GM19328 (cell line): Measurements from ENCODE around the gene MESP2.

ENCODE experiments used
- ATAC-seq: cut with Tn5 transposase; IDR thresholded peaks from one replicate; pipeline ENCODE4 v1.9.1; 2021; ENCODE audit warnings: mild to moderate bottlenecking, moderate library complexity; ENCODE audit not compliant: unreplicated experiment

The MESP2 gene

GRCh38 chr15:89812847-89813320 is 36.8 kb downstream of the MESP2 start:
- no peak for ATAC-seq

- no peak for ATAC-seq
Measured at GRCh38 chr15:89813381-89814111, 37.4 kb downstream of the MESP2 start.

DNA sequence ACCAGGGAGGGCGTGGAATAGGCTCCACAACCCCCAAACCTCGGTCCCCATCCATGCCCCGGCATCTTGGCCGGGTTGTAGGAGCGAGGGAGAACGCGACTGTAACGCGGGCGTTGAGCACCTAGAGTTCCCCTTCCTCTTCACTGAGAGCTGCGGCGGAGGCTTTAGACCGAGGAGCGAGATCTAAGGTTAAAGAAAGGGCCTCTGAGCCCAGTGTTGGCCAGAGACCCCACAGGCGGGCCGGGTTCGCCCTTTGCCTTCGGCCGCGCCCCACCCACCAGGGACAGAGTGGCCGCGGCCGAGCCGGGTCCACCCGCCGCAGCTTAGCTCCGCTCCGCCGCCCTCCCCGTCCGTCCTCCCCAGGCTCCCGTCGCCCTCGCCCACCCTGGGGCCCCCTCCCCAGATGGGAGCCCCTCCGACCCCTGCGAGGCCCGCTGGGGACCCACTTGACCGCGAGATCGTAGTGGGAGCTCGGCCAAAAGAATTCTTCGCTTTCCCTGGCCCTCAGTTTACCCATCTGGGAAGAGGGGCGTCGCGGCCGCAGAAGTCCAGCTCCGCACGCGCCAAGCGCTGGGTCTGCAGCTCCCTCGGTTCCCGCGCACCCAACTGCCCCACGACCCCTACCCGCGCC is 38.1 kb downstream of the MESP2 start:
- no peak for ATAC-seq

DNA sequence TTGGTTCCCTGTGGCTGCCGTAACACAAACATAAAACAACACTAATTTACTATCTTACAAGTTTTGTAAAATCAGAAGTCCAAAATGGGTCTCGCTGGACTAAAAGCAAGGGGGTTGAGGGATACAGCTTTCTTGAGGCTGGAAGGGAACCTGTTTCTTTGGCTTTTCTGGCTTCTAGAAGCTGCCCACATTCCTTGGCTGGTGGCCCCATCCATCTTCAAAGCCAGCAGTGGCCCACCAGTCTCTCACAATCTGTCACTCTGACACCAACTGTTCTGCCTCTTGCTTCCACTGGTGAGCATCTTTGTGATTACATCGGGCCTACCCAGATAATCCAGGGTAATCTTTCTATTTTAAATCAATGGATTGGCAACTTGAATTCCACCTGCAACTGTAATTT is 39.6 kb downstream of the MESP2 start:
- no peak for ATAC-seq

DNA sequence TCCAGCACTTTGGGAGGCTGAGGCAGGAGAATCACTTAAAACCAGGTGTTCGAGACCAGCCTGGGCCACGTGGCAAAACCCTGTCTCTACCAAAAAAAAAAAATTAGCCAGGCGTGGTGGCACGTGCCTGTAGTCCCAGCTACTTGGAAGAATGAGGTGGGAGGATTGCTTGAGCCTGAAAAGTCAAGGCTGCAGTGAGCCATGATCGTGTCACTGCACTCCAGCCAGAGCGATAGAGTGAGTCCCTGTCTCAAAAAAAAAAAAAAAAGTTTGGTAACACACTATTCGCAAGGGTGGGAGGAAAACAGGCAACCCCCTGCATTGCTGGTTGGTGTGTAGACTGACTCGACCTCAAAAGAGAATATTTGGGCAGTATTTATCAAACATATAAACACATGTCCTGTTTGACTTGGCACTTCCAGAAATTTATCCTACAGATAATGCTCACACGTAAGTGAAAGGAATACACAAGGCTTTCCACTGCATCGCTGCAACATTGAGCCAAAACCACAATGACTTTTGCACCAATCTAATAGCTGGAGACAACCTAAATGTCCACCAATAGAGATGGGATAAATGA is 41.7 kb downstream of the MESP2 start:
- no peak for ATAC-seq

- no peak for ATAC-seq
Measured at GRCh38 chr15:89818287-89818686, 42.2 kb downstream of the MESP2 start.

GRCh38 chr15:89820666-89821611 is 44.8 kb downstream of the MESP2 start:
- no peak for ATAC-seq

DNA sequence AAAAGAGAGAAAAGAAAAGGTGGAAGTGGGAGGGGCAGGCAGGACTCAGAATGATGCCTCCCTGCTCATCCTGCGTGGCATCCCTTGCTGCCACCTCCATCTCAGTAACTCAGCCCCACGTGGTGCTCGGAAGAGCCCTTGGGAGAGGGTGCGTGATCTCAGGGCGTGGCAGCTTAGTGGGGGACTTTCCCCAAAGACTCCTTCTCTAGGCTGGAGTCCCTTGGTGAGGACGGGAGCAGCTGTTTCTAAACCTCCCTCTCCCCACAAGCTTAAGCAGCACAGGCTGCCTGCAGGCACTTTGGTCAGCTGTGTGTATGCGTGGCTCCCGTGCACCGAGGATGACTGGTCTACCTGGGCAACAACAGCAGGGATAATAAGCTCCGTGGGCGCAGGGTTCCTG is 45.9 kb downstream of the MESP2 start:
- no peak for ATAC-seq

GRCh38 chr15:89822611-89822950 is 46.4 kb downstream of the MESP2 start:
- no peak for ATAC-seq

DNA sequence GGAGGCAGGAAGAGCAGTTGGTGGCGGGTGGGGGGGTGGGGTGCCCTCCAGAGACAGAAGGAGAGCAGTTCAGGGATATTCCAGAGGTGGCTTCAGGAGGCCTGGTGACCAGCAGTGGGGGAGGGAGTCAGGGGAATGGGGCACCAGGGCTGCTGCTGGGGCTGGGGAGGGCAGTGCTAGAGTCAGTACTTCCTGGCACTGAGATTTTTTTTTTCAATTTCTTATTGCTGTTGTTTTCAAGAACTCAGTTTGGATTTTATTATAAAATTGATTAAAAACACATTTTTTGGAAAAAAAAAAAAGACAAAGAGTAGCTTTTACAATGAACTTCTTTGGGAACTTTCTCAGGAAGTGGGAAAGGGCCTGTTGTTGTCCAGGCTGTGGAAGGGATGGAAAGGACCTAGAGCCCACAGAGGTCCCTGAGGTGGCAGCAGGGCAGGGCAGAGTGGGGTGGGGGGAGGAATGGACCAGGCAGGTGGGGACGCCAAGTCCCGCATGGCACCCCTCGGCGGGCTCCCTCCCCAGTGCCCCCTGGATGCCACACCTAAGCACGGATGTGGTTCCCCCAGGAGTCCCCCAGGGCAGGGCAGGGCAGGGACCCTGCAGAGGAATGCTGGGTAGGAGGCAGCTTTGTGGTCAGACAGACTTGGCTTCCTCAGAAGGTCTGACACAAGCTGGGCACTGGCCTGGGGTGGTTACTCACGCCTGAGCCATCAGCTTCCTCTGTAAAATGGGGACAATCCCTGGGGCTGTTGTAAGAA is 47.0 kb downstream of the MESP2 start:
- ATAC-seq = no peak

DNA sequence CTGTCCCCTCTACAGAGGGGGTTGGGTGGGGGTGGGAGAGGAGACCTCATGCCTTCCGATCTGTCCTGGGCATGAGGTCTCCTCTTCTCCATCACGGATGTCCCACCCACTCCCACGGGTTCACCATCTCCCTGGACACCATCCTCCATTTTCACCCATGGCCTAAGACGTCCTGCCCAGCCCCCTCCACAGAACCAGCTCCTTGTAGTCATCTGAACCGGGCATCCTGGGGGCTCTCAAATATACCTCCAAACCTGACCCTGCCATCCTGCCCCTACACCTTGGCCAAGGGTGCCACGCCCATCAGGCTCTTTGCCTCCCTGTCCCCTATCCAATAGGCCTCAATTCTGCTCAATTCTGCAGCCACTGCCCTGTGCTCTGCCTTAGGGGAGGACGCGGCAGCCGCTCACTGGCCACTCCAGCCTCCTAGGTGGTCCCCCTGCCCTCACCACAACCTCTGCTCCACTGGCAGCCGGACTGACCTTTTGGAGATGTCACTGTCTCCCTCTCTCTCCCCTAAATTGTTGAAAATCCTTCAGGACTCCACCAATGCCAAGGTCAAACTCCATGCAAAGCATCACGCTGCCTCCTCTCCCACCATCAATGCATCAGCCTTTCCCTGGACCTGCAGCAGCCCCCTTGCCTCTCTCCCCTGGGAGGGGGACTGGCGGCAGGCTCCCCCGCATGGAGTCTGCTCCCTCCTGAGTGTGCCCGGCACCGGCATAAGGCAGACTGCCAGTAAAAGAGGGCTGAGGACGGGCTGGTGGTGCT is 47.9 kb downstream of the MESP2 start:
- ATAC-seq = no peak

GRCh38 chr15:89824607-89824867 is 48.4 kb downstream of the MESP2 start:
- no peak for ATAC-seq

DNA sequence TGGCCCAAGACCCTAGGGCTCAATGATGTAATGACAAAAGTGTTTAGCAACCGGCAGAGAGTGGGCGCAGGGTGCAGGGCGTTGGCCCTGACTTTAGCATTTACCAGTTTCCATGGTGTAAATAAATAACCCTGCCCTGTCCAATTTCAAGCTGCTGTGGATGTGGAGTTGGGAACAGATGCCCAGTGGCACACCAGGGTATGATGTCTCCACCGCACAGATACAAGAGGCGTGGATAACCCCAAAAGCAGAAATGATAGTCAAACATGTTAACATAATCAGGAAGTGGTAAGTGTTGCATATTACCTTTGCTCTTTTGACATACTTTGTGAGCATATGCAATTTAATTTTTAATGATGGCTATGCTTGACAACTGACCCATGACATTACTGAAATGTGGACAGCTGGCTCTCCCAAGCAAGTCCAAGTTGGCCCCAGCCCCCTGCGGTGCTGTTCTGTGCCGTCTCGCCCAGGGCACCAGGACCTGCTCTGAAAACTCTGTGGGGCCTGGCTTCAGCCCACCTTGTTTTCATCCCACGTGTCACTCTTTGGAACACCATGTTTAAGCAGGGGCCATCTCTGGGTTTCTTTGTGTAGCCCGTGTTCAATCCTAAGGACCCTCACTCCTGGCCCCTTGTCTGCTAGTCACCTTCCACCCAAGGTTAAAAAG is 49.3 kb downstream of the MESP2 start:
- no peak for ATAC-seq

DNA sequence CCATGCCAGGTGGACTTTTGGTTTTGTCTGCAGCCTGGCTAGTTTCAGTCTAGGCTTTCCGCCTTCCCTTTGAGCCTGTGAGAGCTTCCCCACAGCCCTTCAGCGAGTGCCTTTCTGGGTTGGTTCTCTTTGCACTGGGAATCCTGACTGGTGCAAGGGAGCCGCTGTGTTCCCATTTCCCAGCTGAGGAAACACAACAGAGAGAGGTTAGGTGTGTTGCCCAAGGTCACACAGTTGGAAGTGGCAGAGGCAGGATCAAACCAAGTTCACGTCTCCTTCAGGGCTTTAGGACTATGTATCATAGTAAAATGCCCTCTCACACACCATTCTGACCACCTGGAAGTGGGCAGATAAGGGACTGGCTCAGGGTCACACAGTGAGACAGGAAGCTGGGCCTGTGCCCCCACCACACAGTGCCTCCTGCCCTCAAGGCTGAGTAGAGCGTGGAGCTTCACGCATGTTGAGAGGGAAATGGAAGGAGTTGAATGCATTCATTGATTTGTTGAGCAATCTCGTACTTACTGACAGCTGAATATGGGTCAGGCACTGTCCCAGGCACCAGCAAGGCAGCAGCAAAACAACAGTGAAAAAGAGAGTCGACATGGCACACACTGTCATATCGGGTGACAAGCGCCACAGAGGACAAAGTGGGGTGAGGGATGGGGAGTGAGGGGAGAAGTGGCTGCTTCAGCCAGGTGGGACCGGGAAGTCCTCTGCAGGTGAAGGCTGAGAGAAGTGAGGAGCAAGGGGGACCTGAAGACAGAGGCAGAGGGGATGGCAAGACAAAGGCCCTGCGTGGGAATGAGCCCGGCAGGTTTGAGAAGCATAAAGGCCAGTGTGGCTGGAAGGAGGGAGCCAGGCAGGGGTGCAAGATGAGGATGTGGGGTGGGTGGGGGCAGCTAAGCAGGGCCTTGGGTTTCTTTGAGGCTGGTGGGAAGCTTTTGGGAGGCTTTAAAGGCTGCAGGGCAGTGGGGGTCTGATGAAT is 50.8 kb downstream of the MESP2 start:
- ATAC-seq = no peak

GRCh38 chr15:89827829-89828228 is 51.7 kb downstream of the MESP2 start:
- ATAC-seq = no peak
